HG02970 (cell line): ENCODE results near the gene BRSK2.

Source experiments
- ATAC-seq: cut with Tn5 transposase; IDR thresholded peaks from one replicate; pipeline ENCODE4 v1.9.1; 2021; ENCODE audit warnings: mild to moderate bottlenecking, moderate library complexity, moderate number of reproducible peaks; ENCODE audit not compliant: unreplicated experiment, low FRiP score

The BRSK2 gene

DNA sequence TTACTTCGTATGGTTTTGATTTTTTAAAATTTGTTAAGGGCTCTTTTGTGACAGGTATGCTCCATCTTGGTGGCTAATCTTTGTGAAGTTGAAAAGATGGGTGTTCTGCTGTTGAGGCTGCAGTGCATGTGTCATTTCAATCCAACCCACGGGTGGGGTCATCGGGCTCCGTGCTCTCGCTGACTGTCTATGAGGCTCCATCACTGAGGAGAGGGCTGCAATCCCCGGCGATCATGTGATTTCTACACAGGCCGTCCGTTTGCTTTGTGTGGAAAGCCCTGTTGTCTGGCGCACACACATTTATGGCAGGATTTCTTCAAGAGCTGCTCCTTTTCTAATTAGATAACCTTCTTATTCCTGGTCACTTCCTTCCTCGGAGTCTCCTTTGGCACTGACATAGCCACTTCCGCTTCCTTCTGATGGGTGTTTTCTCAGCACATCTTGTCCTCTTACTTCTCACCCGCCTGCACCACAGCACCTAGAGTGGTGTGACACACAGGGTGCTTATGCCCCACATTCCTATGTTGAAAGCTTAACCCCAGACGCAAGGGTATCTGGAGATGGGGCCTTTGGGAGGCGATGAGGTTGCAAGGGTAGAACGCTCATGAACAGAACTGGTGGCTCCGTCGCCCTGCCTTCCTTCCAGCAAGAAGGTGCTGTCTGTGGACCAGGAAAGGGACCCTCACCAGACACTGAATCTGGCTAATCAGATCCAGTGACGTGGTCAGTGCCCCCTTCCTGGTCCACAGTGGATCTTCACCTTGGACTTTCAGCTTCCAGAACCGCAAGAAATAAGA is 87.4 kb downstream of the BRSK2 start:
- no peak for ATAC-seq

DNA sequence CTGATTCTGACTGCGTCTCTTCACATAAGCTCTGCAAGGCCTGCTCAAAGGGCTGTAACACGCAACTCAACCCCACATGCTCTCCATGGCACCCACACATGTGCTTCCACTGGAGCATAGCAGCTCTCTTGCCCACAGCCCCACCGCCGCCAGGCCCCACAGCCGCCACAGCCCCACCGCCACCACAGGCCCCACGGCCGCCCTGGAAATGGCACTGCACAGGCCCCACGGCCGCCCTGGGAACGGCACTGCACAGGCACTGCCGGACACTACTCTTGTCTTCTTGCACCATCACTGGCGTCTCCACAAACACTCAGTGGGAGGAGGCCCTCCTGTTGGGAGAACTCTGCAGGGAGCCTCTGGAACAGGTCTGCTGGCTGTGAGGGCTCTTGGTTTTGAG is 88.3 kb downstream of the BRSK2 start:
- ATAC-seq = no peak

DNA sequence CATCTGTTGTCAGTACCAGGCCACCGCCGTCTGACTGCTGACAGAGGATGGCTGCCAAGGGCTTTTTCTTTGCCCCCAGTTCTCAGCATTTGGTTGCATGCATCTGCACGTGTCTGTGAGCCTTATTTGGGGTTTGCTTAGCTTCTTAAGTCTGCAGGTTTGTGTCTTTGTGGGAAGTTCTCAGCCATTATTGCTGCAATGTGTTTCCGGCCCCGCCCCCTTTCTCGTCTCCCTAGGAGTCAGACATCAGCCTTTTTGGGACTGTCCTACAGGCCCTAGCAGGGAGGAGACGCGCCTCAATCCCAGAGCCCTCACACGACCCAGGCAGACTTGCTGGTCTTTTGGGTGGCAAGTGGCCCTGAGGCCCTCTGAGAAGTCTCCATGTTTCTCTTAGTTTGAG is 88.8 kb downstream of the BRSK2 start:
- no peak for ATAC-seq

DNA sequence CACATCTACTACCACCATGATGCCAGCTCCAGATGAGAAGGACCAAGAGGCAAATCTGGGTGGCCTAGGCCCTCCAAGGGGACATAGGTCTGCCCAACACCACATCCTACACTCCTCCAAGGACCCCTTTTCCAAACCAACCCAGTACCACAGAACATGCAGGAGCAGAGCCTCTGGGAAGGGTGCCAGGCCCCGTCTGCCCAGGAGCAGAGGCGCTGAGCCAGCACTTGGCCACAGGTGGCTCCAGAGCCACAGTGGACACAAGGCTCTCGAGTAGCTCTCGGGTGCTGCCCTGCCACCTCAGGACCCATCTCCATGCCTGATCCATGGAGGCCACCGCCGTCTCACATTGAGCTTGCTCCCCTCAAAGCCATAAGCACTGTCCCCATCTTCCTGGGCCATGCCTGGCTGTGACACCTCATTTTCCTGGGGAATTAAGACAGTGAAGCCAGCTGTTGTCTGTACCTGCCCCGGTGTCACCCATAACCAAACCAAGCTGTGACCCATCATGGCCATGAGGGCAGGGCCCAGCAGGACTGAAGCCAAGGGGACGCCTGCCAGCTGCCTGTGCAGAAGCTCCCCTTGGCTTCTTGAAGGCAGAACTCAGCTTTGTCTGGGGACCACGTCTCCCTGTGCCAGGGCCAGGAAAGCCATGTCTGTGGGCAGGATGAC is 89.4 kb downstream of the BRSK2 start:
- no peak for ATAC-seq

DNA sequence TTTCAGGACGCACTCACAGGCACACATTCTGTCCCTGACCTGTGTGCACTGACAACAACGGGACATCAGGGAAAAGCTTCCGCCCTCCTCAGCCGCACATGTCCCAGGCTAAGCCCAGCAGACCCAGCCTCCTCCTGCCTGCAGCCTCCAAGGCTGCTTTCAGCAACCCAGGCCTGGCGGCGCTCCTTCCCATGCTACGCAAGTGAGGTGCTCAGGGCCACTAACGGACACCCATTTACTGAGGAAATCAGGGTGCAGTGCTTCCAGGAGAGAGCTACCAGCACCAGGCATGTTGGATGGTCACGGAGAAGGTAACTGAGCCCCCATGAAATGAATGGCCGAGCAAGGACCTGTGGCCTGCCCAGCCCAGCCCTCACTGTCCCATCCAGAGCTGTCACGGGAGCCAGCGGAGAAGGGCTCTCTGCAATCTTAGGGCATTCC is 90.0 kb downstream of the BRSK2 start:
- ATAC-seq = no peak

DNA sequence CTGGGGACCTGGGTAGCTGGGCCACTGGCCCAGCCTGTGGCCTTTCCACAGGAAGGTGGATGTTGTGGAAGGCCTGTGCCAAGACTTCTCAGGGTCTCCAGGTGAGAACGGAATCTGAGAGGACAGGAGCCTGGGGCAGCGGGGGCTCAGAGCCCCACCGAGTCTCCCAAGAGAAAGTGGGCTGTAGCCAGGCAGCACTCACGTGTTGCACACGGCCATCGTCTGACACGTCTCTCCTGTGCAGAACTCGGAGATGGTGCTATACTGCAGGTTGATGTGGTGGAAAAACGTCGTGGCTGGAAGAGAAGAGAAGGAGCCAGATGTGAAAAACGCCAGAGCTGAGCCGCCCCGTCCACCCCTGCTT is 90.4 kb downstream of the BRSK2 start:
- no peak for ATAC-seq

DNA sequence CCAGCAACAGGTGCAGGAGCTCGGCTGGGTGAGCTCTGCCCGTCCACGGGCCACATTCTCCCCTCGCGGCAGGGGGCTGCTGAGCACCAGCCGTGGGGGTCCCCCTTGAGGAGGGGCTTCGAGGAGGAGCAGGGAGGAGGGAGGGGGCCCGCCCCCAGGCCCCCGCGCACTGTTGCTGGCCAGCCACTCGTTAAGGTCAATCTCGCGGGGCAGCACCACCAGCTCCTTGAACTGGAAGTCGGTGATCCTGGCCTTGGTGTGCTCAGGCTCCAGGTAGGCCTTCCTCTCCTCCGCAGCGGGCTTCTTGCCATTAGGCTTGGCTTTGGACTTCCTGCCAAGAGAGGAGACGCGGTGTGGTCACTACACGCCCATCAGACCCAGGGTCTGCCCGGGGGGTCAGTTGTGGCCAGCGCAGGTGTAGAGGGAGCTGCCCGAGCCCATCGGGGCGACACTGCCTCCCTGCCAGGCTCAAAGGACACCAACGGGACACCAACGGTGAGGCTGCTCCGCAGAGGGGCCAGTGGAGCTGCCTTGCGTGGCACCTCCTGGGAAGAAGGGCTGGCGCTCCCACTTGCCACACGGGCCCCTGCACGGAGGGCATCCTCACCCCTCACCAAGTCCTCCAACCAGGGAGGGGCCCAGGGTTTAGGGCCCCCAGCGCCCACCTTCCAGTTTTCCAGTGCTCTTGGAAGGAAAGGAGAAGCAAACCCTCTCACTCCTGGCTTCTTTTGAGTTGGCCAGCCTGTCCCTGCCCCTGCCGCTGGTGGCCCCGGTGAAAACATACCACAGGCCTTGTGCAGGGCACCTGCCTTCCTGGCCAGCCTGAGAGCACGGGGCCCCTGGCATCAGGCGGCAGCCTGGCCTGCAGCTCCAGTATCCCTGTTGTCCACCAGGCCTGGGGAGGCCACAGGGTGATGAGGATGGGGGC is 91.1 kb downstream of the BRSK2 start:
- no peak for ATAC-seq

DNA sequence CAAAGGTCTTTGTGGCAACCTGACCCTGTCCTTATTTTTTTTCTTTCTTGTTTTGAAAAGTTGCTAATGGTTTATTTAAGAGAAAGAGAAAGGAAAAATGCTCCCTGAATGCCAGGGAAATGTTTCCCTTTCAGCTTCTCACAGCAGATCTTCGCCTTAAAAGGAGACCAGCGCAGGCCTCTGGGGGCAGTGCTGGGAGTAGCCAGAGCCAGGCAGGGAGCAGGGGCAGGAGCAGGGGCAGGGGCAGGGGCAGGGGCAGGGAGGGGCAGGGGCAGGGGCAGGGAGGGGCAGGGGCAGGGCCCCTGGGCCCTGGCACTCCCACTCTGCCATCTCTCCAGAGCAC is 91.7 kb downstream of the BRSK2 start:
- ATAC-seq = no peak

DNA sequence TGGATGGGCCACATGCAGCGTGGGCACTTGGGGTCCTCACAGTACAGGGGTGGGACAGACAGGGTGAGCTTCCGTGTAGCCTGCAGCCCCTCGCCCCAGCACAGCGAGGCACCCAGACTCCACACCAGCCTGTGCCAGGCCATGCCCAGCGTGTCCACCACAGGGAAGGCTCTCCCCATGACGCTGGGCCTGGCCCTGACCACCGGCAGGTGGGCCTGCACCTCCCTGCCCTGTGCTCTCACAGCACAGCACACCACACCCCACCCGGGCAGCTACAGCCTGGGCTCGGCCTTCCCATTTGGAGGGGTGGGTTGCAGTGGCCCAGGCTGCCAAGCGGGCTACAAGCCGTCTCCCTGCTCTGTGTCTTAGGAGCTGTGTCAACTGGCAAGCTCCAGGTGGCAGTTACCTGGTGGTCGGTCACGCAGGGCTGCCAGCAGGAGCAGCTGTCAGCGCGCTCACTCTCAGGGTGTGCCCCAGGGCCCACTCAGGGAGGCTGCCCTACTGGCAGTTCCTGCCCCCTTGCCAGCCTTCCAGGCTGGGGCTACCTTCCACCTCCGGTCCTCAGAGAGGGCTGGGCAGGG is 92.2 kb downstream of the BRSK2 start:
- ATAC-seq = no peak

DNA sequence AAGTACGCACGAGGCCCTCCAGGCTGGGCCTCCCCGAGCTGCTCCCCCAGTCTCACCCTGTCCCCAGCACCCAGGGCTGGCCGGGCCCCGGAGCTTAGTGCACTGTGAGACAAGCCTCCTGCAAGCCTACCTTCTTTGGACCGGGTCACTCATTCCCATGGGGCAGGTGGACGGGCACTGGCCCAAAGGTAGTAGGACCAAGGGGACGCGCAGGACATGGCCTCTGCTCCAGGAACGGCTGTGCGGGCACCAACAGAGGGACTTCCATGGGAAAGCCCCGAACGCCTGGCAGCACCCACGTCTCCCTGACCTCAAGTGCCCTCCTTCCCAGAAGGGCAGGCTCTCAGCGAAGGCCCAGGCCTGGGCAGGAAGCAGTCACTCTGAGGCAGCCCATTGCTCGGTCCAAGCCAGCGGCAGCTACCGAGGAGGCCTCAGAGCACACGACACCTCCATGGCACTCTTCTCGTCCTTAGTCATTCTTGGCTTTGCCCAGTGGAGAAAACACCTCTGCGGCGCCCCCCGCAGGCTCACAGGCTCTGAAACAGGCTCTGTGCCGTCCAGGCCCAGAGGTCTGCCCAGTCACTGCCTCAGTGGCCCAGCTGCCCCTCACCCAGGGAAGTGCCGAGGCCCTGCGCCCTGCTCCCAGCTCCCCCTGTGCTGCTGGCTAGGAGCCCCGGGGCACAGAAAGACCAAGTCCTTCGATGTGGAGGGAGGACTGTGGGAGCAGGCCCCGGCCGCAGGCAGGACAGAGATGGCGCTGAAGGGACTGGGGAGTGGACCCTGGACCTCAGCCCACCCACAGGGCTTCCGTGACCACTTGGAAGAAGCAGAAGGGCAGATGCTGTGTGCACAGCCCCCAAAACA is 93.1 kb downstream of the BRSK2 start:
- ATAC-seq = no peak

DNA sequence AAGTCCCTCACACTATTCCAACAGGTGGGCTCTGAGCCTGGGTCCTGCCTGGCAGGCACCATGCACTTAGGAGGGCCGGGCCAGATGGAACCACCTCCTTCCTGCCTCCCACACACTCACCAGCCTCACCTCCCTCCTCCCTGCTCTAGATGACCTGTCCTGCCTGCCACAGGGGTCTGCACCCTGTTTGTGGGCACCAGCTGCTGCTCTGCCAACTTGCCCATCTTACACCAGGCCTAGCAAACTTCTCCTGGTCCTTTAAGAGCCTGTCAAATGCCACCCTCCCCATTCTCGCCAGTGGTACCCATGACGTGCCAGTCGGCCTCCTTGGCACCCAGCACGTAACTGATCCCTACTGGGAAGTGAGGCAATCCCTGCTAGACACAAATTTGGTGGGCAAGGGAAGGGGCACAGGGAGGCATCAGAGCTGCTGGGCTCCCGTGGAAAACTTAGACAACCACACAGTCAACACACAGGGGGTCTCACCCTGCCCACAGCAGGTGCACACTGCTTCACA is 93.8 kb downstream of the BRSK2 start:
- no peak for ATAC-seq

DNA sequence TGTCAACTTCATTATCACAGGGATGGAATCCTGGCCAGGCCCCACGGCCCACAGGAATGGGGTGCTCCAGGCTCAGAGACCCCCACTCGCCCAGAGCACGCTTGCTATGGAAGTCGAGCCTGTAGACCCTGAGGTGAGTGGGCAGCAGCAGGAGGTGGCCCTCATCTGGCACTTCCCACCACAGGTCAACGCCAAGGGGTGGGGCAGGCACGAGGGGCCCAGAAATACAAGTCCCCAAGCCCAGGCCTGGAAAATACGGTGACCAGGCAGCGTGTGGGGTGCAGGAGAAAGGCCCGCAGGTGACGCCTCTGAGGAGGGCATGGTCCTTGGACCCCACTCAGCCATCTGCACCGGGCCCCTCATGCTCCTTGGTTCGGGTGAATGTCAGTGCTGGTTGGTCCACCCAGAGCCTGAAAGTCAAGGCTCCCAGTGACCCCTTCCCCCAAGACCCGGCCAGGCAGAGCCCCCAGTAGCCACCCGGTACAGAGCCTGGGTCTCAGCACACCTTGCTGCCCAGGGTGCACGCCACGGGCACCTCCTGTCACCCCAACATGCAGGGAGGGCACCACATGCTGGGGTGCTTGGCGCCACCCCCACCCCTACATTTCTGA is 94.4 kb downstream of the BRSK2 start:
- no peak for ATAC-seq

DNA sequence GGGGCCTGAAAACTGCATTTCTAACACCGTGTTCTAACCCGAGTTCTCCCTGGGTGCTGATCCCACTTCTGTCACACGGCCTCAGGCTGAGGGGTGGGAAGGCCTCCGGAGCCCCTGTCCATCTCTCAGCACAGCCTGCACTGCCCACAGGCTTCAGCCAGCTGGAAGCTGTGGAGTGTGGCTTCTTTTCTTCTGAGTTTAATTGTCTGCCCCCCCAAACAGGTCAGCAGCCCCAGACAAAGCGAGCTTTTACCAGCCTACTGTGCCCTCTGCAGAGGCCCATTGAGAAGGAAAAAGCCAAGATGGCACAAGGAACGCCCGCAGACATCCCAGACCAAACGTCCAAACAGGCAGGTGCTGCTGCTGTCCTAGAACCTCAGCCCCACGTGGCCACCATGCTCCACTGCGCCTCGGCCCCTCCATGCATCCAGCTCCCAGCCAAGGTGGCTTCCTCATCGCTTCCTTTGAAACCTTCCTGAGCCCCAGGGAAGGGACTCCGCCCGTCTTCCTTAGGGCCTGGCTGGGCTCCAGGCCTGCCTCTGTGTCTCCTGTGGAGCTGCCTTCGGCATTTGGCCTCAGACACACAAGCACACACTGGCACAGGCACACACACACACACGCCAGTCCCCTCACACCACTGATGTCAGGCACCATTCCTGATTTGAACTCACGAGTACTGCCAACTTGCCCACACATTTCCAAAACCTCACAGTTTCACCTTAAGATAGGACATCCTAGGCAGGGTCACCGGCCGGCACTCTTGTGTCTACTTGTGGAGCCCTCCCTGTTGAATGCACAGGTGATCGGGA is 95.2 kb downstream of the BRSK2 start:
- no peak for ATAC-seq

DNA sequence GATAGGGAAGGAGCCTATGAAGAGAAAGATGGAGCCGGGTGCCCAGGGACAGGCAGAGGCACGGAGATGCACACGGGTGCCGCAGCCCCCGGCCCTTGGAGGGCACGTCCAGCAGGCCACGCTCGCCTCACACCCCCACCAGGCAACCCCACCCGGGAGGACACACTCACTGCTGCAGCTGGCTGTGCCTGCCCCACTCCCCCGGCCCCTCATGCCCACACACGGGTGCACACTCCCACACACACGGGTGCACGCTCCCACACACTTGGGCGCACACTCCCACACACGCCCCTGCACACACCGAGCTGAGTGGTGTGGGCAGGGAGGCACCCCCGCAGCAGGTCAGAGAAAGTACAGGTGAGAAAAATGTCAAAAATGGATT is 95.8 kb downstream of the BRSK2 start:
- no peak for ATAC-seq

DNA sequence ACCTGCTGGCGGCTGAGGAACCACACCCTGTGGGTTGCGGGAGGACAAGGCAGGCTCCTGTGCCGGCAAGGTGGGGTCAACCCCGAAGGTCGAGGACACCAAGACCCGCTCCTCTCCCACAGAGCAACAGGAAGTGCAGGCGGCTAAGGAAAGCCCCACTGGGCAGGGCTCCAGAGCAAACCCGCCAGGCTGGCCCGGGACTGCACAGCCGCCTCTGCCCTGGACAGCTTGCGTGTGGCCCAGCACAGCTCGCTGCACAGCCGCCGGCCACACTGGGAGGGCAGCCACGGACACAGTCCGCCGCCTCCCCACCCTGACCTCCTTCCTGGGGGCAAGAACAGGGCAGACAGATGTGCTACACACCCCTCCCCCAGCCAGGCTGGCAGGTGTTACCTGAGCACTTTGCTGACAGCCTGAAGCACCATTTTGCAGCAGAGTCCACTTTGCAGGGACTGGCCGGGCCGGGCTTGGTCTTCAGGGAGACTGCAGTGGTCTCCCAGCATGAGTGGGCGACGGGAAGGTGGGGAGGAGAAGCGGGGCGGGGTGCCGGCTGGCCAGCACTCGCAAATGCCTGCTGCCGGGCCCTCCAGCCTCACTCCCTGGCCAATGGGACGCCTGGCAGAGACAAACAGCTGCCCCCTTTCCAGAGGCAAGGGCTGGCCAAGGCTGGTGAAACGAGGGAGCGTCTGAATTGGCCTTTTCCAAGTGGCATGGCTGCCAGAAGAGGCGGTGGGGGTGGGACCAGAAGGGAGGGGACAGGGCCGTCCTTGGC is 96.5 kb downstream of the BRSK2 start, which contains the start of gene MOB2:
MOB2 (minus strand) TSS at position 726 of the 772 bp plus-strand sequence; CDS start at position 503, 223 bp downstream.
- no peak for ATAC-seq

DNA sequence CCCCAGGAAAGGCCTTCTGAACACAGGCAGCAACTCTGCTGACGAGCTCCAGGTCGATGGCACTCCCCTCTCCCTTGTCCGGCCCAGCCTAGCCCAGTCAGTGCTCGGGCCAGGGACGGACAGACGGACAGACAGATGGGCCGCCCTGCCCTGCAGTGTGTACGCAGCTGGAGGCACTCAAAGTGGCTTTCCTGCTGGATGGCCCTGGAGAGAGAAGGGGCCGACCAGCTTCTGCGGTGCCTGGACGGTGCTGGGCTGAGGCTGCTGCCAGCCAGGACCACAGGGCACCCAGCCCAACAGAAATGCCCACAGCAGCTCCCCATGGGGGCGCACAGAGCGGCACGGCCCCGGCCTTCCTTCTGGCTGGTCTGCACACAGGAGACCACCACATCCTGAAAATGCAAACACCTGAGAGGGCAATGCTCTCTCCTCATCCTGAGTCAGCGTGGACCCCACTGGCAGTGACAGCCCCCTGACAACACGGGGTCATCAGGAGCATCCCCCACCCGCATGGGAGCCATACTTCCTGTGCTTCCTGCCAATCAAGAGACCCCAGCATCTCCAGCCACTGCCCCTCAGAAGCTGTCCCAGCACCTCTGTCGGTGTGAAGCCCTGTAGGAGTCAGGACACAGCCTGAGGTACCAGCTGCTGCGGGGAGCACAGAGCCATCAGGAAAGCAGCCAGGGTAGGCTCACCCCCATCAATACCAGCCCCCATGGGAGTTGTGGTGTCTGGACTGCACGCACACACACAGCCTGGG is 97.5 kb downstream of the BRSK2 start:
- no peak for ATAC-seq
